Pancreas (tissue), 10 donors: ENCODE measurements around the gene PHOSPHO2. TPM values are rescaled to one million over a fixed set of nuclear protein-coding genes. Genes with fewer than 3 reads are reported as not detected.

Source experiments
- ATAC-seq, 4 donors: fragments of 200-7000 bp; cut with Tn5 transposase; one replicate each; pipeline versions ENCODE4 v1.8.0 to v1.9.1; 2020; ENCODE audit warnings: mild to moderate bottlenecking in 4 of 4, moderate library complexity in 4 of 4
- DNase-seq, 6 donors: peaks; one replicate each; pipeline ENCODE4 v3.0.0-alpha.2; 2020
- FAIRE-seq: peaks from 2 replicates; lab custom pipeline; 2012; peaks lifted over from hg19 to GRCh38; lab: Jason Lieb, UNC
- H3K27ac ChIP-seq, 4 donors: fragments of 200-600 bp; sonication (generic); 1 replicate in 3 of 4; 2 replicates in 1 of 4; pipeline versions ENCODE4 v1.5.0 to v1.8.0; 2020
- H3K27me3 ChIP-seq, 4 donors: fragments of 200-600 bp; one replicate each; pipeline ENCODE4 v1.8.0; 2021
- H3K36me3 ChIP-seq, 3 donors: fragments of 200-600 bp; sonication (generic) in 1 of 3; one replicate each; pipeline versions ENCODE4 v1.5.0 to v1.8.0; 2020 to 2021
- H3K4me1 ChIP-seq, 3 donors: fragments of 200-600 bp; one replicate each; pipeline ENCODE4 v1.8.0; 2021
- H3K4me3 ChIP-seq, 4 donors: fragments of 200-600 bp; sonication (generic) in 2 of 4; one replicate each; pipeline versions ENCODE4 v1.5.0 to v1.8.0; 2020 to 2021
- H3K9me3 ChIP-seq, 4 donors: fragments of 200-600 bp; one replicate each; pipeline ENCODE4 v1.8.0; 2021
- CTCF ChIP-seq, 4 donors: fragments of 200-600 bp; sonication (generic) in 3 of 4; IDR thresholded peaks; one replicate each; pipeline versions ENCODE4 v1.5.0 to v1.8.0; 2021; ENCODE audit warnings: antibody characterized with exemption in 4 of 4
- WGBS, 2 donors: extraction: QIAGEN DNeasy Blood & Tissue Kit; methylation state at CpG; one replicate each; pipeline ENCODE4 v1.1.7; 2013; 5-methylcytosine and 5-hydroxymethylcytosine counted together
- intact Hi-C, 3 donors: fragments of 100-400 bp; cut with DNase I; formaldehyde crosslinking; loops; one replicate each; pipeline versions ENCODE4 v1.11.1 to v1.14.2; 2022
- polyA plus RNA-seq, 2 donors: library from polyadenylated mRNA; stranded (reverse); fragments of 200-250 nt; gene quantifications; one replicate each; pipeline ENCODE4 v1.2.3, GENCODE V29; 2013
- total RNA-seq, 6 donors: library from RNA; stranded (reverse); fragmentation: NEBNext Ultra II Directional in 4 of 6; extraction: Animal tissue kit (Norgen Biotek cat#: 25700) in 4 of 6; gene quantifications; one replicate each; pipeline versions ENCODE4 v1.2.1 to v1.2.4, GENCODE V29; 2021 to 2023
- donor health status: healthy with polysubstance abuse.
- donor health status: DM: no; HTN: no; CAD: no; lungs with moderate emphysema.
- donor health status: DM: no; HTN: no; CAD: no.
- donor health status: control.
- donor health status: control.
- donor health status: Bipolar disorder and iron deficiency.
- donor health status: DM: yes; HTN: yes; CAD: no.
- donor health status: DM: no; HTN: no; CAD: no.
- donor health status: DM: no; HTN: no; CAD: no.
- donor health status: DM: yes; HTN: yes; CAD: no.

PHOSPHO2 gene
- total and polyA plus RNA-seq, 8 donors: 1.9 to 5.9 (median 3.1) TPM

GRCh38 chr2:169690958-169691357 lies 3.3 kb upstream of the PHOSPHO2 start:
- Histone ChIP-seq H3K4me1 (peaks cover 0 to 7% (median 4%) of the 10 kb centered on the region in 3 donors), H3K36me3 (no peaks in the 10 kb centered on the region), H3K27me3 (no peaks in the 10 kb centered on the region), H3K27ac (no peak overlapping the region), H3K9me3 (no peaks in the 10 kb centered on the region), H3K4me3 (no peak overlapping the region)
- intact Hi-C loops: no loop called here
- TF ChIP-seq CTCF (IDR thresholded peaks at IDR 0.05): no peak
- peak; percentile 66 for FAIRE-seq
- no peak for ATAC-seq
- DNase-seq: no peak
- 66 to 81% methylated on average over 1 of the region's 1 CpG for WGBS, 2 donors

GRCh38 chr2:169692718-169693117 lies 1.6 kb upstream of the PHOSPHO2 start:
- Histone ChIP-seq H3K36me3 (no peaks in the 10 kb centered on the region), H3K27ac (no peak overlapping the region), H3K9me3 (no peaks in the 10 kb centered on the region), H3K4me1 (peaks cover 0 to 7% (median 4%) of the 10 kb centered on the region in 3 donors), H3K27me3 (no peaks in the 10 kb centered on the region), H3K4me3 (no peak overlapping the region)
- no peak for TF ChIP-seq CTCF (IDR thresholded peaks at IDR 0.05)
- no peak for ATAC-seq
- no peak for DNase-seq
- 56 to 58% methylated on average over 3 of the region's 3 CpGs for WGBS, 2 donors
- intact Hi-C loops: no loop called here
- no peak for FAIRE-seq

- FAIRE-seq (no peak), ATAC-seq (peak in 1 of 4 donors; percentile 13), DNase-seq (no peak)
- intact Hi-C loops: no loop called here
- no peak for TF ChIP-seq CTCF (IDR thresholded peaks at IDR 0.05)
- no peaks in the 10 kb centered on the region for H3K36me3 ChIP-seq
- H3K27me3 ChIP-seq: no peaks in the 10 kb centered on the region
- H3K4me3 ChIP-seq: peak overlapping the region in 1 of 4 donors; percentile 84
- WGBS, 2 donors: 12 to 15% methylated on average over 4 of the region's 4 CpGs
- H3K27ac ChIP-seq: no peak overlapping the region
- H3K9me3 ChIP-seq: no peaks in the 10 kb centered on the region
- peaks cover 0 to 7% (median 4%) of the 10 kb centered on the region in 3 donors for H3K4me1 ChIP-seq
These were observed 909 bp upstream of the PHOSPHO2 start for GRCh38 chr2:169693360-169693759.

DNA sequence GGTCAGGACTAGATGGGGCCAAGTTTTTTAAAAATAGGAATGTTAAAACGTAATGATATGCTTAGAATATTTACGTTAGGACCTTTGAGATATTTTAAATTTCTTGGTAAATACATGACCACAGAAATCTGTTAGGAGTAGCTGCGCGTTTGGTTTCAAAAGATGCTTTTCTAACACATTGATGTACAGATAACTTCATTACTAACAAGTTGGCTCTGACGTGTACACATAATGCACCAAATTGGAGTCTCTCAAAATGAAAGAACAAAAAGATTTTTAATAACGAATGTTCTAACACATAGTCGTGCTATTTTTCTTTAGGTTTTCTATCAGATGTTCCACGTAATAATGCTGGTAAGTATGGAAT lies 608 bp downstream of the PHOSPHO2 start:
- ATAC-seq: no peak

More for the DNA sequence above, 608 bp downstream of the PHOSPHO2 start:
- H3K36me3 ChIP-seq: no peaks in the 10 kb centered on the region
- WGBS, 2 donors: 22% methylated on average over 8 of the region's 8 CpGs
- peak overlapping the region; percentile 77 to 93 (median 82) for H3K27ac ChIP-seq
- H3K9me3 ChIP-seq: no peaks in the 10 kb centered on the region
- H3K27me3 ChIP-seq: no peaks in the 10 kb centered on the region
- FAIRE-seq: peak; percentile 9
- H3K4me1 ChIP-seq: peaks cover 0 to 7% (median 4%) of the 10 kb centered on the region in 3 donors
- intact Hi-C loops: no loop called here
- no peak for DNase-seq
- H3K4me3 ChIP-seq: peak overlapping the region; percentile 64 to 87 (median 79)
- TF ChIP-seq CTCF (IDR thresholded peaks at IDR 0.05): no peak
